Measurements from ENCODE around the gene E2F6.

Gene E2F6

DNA sequence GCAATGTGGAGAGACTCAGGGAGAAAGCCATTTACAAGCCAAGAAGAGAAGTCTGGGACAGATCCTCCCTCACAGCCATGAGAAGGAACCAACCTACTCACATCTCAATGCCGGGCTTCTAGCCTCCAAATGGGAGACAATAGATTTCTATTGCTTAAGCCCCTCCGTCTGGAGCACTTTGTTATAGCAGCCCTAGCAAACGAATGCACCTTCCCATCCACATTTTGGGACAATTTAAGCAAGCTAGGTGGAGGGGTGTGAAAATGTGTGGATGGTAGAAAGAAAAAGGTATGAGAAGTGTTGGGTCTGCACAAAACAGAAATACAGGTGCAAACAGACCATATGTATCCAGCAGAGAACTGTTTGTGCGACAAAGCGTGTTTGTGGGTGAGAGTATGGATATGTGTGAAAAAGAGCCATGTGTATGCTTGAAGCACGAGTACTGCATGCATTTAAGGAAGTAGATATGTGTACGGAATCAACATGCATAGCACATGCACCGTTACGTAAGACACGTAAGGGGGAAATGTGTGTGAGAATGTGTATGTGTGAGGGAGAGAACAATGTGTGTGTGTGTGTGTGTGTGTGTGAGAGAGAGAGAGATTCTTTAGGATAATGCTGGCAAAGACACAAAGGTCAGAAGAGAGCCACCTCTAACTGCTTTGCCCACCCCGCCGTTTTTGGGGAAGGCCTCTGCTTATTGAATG lies 13.1 kb upstream of the E2F6 start:
- Histone ChIP-seq H3K36me3 (replicated peaks) (no peaks in the 10 kb centered on the region), H3K27me3 (replicated peaks) (peaks cover 41% of the 10 kb centered on the region), H3K4me3 (ENCODE audit: low read depth, low read length) (no peak overlapping the region), H3K27ac (no peak overlapping the region)
- TF ChIP-seq, protein P1, sequence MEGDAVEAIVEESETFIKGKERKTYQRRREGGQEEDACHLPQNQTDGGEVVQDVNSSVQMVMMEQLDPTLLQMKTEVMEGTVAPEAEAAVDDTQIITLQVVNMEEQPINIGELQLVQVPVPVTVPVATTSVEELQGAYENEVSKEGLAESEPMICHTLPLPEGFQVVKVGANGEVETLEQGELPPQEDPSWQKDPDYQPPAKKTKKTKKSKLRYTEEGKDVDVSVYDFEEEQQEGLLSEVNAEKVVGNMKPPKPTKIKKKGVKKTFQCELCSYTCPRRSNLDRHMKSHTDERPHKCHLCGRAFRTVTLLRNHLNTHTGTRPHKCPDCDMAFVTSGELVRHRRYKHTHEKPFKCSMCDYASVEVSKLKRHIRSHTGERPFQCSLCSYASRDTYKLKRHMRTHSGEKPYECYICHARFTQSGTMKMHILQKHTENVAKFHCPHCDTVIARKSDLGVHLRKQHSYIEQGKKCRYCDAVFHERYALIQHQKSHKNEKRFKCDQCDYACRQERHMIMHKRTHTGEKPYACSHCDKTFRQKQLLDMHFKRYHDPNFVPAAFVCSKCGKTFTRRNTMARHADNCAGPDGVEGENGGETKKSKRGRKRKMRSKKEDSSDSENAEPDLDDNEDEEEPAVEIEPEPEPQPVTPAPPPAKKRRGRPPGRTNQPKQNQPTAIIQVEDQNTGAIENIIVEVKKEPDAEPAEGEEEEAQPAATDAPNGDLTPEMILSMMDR (IDR thresholded peaks at IDR 0.05; ENCODE audit: low read depth, low read length, missing control alignments) = no peak
- DNase-seq = no peak
- in situ Hi-C loops (cut with HindIII; ENCODE audit: low pct_ligation_motif_present, low sequenced_read_pairs) = no loop called here

DNA sequence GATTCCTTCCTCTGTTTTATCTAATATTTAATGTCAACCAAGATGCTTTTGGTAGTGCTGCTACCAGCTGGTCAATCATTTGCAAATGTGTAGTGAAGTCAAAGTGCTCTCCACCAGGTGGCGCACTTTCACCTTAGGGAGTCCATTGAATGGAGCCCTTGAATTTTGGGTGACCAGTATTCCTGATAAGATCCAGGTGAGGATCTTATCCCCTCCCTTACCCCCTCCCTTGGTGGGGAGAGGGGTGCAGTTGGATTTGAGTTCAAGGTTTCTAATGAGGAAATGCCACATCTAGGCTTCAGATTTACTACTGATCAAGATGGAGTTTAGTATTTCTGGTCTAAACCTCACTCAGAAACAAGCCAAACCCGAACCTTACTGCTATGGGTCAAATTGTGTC lies 12.0 kb upstream of the E2F6 start:
- no peak overlapping the region for H3K4me3 ChIP-seq (ENCODE audit: low read depth, low read length)
- no peaks in the 10 kb centered on the region for H3K36me3 ChIP-seq (replicated peaks)
- peaks cover 32% of the 10 kb centered on the region for H3K27me3 ChIP-seq (replicated peaks)
- TF ChIP-seq, protein P1 (IDR thresholded peaks at IDR 0.05; ENCODE audit: low read depth, low read length, missing control alignments) = peak; percentile 87
- DNase-seq = peak; percentile 81
- in situ Hi-C loops (cut with HindIII; ENCODE audit: low pct_ligation_motif_present, low sequenced_read_pairs) = no loop called here
- H3K27ac ChIP-seq = no peak overlapping the region

DNA sequence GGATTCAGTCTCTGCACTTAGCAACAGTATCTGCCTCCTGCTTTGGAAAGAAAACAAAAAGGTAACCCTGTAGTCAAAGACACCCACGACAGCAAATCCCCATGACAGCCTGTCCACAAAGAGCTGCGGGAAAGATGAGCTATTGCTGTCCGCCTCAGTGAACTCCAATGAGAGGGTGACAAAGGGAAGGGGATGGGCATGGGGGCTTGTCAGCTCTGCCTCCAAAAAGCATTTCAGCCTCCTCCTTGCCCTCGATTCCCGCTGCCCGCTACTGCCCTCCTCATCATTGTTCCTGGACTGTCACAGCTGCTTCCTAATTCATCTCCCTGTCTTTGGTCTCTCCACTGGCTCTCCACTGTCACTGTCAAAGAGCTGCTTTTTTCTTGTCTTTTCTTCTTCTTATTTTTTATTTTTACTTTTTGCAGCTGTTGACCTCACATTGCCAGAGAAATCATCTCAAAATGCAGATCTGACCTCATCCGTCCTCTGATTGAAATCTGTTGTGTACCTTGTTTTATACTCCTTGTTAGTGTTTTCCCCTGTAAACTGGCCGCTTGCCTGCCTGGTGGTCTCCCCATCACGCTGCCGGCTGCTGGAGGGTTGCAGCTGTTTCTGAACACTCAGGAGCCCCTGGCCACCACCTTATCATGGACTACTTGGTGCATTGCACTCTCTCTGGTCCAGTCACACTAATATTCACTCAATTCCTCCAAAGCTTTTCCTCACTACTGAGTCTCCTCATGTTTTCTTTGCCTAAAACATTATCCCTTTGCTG lies 7.9 kb upstream of the E2F6 start:
- TF ChIP-seq, protein P1 (IDR thresholded peaks at IDR 0.05; ENCODE audit: low read depth, low read length, missing control alignments) = no peak
- in situ Hi-C loops (cut with HindIII; ENCODE audit: low pct_ligation_motif_present, low sequenced_read_pairs) = loop anchor here (25.0 kb wide), 1 partner anchor 337 kb away; a partner anchor contains a TSS
- Histone ChIP-seq H3K36me3 (replicated peaks) (no peaks in the 10 kb centered on the region), H3K27ac (no peak overlapping the region), H3K4me3 (ENCODE audit: low read depth, low read length) (no peak overlapping the region), H3K27me3 (replicated peaks) (peaks cover 8% of the 10 kb centered on the region)
- DNase-seq = no peak

DNA sequence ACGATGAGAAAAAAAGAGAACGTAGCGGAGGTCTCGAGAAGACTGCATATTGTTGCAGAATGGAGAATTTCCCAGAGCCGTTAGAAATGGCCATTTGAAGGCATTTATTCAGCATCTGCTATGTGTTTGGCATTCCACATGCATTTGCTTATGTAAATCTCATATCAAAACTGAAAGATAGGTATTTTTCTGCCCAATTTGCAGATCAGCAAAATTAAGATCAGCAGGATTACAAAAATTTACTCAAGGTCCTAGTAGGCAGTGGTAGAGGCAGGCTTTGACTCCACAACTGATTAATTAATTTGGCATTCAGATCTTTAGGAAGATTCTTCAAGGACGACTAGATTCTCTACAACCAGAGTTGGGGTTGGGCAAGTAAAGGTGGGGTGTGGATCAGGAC lies 1.8 kb upstream of the E2F6 start:
- TF ChIP-seq, protein P1 (IDR thresholded peaks at IDR 0.05; ENCODE audit: low read depth, low read length, missing control alignments) = no peak
- in situ Hi-C loops (cut with HindIII; ENCODE audit: low pct_ligation_motif_present, low sequenced_read_pairs) = loop anchor here (25.0 kb wide), 1 partner anchor 330 kb away; a partner anchor contains a TSS
- no peaks in the 10 kb centered on the region for H3K27me3 ChIP-seq (replicated peaks)
- peaks cover 3% of the 10 kb centered on the region for H3K36me3 ChIP-seq (replicated peaks)
- no peak overlapping the region for H3K4me3 ChIP-seq (ENCODE audit: low read depth, low read length)
- DNase-seq = no peak
- no peak overlapping the region for H3K27ac ChIP-seq

DNA sequence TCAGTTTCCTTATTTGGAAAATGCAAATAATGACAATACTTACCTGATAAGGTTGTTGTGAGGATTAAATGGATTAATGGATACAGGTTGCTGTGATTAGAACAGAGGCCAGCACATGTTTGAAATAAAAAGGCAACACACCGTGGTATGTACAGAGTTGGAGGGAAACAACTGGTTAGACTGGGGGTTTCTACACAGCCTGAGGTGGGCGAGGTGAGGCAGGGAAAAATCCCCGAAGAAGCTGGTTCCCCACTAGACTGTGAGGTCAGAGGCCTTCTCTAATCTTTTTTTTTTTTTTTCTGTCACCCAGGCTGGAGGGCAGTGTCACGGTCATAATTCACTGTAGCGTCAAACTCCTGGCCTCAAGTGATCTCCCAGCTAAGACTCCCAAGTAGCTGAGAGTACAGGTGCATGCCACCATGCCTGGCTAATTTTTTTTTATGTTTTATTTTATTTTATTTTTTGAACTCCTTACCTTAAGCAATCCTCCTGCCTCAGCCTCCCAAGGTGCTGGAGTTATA lies 1.2 kb upstream of the E2F6 start:
- DNase-seq = no peak
- Histone ChIP-seq H3K4me3 (ENCODE audit: low read depth, low read length) (no peak overlapping the region), H3K27ac (no peak overlapping the region), H3K36me3 (replicated peaks) (peaks cover 3% of the 10 kb centered on the region), H3K27me3 (replicated peaks) (no peaks in the 10 kb centered on the region)
- in situ Hi-C loops (cut with HindIII; ENCODE audit: low pct_ligation_motif_present, low sequenced_read_pairs) = loop anchor here (25.0 kb wide), 1 partner anchor 330 kb away; a partner anchor contains a TSS
- TF ChIP-seq, protein P1 (IDR thresholded peaks at IDR 0.05; ENCODE audit: low read depth, low read length, missing control alignments) = no peak
